RKO (cell line): ENCODE data around the gene ADGRL1.

Experiments
- DNase-seq: peaks from one replicate; pipeline ENCODE4 v3.0.0-alpha.2; 2016; ENCODE audit warnings: low spot score

The ADGRL1 gene

GRCh38 chr19:14139944-14140343 lies 66.0 kb downstream of the ADGRL1 start:
- no peak for DNase-seq

DNA sequence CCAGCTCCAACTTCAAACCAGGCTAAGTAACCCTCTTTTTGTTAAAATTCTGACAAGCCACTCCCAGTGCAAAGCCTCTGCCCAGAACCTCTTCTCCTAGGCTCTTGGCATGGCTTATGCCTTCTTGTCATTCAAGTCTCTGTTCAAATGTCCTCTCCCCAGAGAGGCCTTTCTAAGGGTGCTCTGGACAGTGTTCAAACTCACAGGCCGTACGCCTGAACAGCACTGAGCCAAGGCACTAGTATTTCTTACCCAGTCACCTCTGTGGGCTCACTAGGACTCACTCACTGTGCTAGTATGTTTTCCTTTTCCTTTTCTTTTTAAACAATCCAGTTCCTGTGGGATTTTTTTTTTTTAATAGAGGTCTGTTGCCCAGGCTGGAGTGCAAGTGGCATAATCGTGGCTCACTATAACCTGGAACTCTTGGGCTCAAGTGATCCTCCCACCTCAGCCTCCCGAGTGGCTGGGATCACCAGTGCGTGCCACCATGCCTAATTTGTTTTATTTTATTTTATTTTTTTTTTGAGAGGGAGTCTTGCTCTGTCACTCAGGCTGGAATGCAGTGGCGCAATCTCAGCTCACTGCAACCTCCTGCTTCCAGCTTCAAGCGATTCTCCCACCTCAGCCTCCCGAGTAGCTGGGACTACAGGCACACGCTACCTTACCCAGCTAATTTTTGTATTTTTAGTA lies 67.2 kb downstream of the ADGRL1 start:
- peak; percentile 19 for DNase-seq

- DNase-seq, result peak; percentile 99
These were observed 69.3 kb downstream of the ADGRL1 start, which contains the start of gene ASF1B for GRCh38 chr19:14136509-14137281. TSS of gene ASF1B (minus strand) at chr19:14136589. CDS start at chr19:14136456, 133 bp downstream.

DNA sequence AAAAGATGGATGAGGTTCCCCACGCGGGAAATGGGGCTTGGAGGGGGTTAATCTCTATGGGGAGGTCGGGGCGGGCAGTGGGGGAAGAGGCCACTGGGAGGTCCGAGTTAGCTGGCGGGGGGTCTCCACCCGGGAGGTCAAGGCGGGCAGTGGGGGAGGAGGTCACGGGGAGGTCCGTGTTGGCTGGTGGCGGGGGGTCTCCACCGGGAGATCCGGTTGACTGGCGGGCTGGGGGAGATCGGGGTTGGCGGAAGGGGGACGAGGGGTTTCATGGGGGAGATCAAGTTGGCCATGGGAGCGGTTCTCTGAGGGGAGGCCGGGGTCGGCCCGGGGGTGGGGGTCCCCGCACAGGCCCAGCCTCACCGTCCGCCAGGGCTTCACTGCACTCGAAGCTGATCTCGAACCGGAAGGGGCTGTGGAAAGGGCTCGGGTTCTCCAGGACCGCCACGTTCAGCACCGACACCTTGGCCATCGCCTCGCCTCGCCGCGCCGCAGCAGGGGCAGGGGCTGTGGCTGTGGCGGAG lies 69.9 kb downstream of the ADGRL1 start:
- no peak for DNase-seq

DNA sequence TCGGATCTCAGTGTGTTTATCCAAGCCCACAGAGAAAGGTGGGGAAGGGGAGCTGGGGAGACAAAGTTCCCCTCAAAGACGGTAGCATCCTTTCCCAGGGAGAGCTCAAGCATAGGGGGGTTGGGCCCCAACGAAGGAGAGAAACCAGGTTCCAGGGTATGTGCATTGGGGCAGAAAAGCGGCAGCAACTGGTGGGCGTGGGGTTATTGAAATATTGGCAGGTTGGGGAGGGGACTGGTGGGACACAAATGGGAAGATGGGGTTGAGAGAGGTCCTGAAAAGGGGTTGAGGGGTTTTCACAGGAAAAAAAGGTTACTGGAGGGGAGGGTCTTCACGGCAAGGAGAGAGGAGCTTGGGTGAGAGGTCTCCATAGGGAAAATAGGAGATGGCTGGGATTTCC lies 70.6 kb downstream of the ADGRL1 start:
- DNase-seq, result no peak

DNA sequence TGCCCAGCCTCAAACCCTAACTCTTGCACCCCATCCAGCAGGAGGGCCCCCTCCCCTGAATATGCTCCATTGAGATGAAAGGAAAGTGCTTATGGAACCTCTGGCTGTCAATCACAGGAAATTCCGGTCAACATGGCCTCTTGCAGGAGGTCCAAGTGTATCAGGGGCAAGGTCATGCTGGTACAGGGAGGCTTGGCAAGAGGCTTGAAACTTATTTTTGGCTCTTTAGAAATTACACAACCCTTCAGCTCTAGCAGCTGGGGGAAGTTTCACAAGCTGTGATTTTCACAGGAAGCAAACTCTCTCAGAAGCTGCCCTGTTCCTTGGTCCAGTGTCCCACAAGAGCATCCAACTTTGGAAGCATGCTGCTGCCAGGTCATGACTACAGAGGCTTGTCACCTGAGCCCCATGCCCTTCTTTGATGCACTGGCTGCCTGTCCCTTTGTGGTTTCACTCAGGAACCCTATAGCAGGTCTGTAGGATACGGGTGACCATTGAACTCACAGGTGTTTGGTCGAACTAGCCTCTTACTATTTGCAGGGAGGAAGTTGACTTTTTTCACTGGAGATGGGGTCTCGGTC lies 78.0 kb downstream of the ADGRL1 start:
- no peak for DNase-seq

DNA sequence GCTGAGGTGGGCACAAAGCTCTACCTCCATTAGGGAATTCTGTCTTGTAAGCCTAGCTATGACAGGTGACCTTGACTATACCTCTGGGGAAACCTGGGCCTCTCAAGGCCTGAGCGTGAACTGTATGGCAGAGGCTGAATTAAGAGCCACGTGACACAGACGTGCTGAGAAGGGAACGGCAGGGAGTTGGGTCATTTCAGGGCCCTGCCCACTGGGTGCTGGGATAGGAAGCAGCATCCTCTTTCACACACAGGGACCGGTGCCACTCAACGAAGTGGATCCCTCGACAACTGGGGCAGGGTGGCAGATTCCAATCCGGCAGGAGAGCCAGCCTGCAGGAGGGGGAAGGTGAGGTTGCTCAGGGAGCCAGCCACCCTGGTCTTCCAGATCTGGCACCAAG lies 78.8 kb downstream of the ADGRL1 start:
- DNase-seq, result no peak

DNA sequence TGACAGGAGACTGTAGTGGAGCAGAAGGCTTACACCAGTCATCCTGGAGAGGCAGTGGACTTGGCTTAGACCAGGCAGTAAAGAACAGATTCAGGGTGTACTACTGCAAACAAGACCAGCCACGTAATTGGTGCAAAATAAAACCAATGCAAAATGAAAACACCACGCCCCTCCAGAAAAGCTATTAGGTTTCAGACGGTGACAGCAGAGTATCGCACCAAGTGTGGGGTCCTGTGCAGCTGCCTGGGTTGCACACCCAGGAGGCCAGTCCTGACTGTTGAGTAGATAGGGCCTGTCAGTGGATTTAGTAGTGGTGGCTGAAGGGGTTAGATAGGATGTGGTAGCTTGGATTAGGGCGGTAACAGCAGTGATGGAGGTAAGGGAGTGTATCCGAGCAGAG lies 83.0 kb downstream of the ADGRL1 start:
- no peak for DNase-seq

DNA sequence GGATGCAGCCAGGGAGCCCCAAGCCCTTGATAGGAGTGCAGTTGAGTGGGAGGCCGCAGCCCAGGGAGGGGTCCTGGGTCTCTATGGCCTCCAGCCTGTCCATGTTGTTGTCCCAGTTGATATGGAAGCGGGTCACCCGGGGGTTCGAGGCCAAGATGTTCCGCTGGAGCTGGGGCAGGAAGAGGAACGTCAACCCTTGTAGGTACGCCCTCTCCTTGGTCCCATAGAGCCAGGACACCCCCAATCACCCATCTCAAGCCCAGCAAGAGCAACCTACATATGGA lies 85.5 kb downstream of the ADGRL1 start:
- no peak for DNase-seq

DNA sequence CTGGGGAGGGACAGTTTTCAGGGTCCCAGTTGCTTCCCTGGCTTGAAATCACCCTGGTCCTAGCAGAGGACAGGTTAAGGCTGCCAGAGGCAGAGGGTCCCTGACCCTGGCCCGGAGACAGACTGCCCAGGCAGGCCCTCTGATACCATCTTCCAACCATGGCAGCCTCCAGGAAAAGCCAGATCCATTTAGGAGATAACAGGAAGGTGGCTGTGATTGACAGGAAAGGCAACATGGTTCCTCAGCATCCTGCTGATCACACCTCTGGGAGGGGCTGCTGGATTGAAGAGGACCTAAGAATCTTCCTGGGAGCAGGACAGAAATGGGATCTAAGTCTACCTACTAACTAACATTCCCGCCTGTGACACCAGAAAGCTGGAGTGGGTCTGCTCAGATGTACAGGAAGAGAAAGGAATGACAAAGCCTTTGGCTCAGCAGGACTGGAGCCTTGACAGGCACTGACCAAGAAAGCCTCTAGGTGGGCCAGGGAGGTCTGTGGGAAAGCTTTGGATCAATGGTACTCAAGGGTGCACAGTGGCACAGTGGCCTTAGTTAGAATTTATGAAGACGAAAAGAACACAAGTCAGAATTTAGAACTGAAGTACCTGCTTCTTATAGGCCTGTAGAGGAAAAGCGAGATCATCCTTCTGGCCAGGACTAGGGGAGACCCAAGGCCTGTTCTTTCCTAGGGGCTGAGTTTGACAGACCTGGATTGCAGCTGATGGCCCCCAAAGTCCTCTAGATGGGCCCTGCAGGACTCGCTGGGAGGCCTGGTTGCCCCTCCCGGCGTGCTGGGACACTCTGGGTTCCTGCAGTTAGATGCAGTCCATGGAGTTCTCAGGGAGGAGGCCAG lies 86.1 kb downstream of the ADGRL1 start:
- no peak for DNase-seq

- DNase-seq, result no peak
These were observed 86.8 kb downstream of the ADGRL1 start for GRCh38 chr19:14119146-14119545.

DNA sequence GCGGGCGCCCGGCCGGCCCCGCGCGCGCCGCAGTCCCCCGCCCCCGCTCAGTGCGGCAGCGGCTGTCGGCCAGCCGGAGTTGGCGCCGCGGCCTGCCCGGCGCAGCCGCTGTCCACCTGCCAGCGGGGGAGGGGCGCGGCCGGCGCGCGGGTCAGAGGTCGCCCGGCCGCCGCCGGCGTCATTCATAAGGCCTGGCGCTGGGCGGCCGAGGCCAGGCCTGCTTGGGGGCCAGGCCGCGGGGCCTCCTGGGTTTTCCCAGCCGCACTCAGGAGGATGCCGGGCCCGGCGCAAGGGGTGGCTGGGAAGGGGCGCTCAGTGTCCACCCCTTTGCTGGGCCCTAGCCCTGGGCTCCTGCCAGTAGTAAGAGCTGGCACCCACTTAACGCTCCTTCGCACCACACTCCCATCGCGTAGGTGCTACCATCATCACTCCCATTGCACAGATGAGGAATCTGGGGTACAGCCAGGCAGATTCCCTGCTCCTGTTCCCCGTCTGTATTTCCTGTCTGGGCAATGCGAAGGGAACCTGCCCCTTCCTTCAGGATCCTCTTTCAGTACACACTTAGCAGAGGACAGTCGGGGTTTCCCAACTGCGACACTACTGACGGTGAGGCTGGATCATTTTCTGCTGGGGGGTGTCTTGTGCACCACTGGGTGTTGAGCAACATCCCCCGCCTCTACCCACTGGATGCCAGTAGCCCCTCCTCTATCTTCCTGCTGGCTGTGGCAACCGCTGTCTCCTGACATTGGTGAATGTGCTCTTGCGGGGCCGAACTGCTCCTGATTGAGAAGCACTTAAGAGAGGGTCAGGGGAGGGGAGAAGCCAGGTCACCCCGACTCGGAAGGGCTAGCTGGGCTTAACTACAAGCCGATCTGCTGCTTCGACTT lies 87.6 kb downstream of the ADGRL1 start:
- DNase-seq, result peak; percentile 69

DNA sequence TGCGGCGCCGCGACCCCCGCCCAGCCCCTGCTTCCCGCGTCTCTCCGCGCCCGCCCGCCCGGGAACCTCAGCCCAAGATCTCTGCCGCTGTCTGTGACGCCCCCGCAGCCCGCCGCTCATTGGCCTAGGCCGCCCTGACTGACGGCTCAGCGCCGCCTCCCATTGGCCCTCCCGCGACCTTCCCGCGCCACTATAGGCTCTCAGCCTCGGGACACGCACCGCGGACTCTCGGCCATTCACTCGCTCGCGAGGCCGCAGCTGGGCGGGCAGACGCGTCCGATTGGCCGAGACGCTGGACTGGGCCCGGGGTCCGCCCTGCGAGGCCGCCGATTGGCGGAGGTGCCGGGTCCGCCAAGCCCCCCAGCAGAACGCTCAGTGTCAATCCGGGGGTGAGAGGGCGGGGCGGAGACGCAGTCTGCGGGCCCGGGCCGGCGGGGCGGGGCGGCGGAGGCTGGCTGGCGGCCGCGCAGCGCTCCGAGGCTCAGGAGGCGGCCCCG lies 88.3 kb downstream of the ADGRL1 start, which contains the start of gene PRKACA:
Gene PRKACA, minus strand, starts transcription at position 95 of the 497 bp plus-strand sequence. CDS start 215 bp downstream, outside the sequence.
- DNase-seq, result peak; percentile 99

- DNase-seq, result no peak
These were observed 88.9 kb downstream of the ADGRL1 start for GRCh38 chr19:14116918-14117578.

DNA sequence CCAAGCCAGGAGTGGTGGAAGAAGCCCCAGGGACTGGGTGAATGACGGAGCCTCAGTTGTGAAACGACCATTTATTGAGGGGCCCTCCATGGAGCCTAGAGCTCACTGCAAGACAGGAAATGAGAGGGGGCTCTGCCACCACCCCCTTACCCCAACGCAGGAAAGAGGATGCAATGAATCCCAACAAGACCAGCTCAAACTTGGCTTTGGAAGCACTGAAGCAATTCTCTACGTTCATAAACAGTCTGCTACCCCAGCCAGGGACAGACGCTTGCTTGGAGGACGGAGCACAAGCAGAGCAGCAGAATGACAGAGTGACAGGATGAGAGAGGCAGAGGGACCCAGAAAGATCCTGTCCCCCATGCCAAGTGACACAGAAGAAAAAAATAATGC lies 89.4 kb downstream of the ADGRL1 start:
- no peak for DNase-seq

- DNase-seq, result no peak
These were observed 90.2 kb downstream of the ADGRL1 start for GRCh38 chr19:14115756-14116155.

GRCh38 chr19:14114854-14115253 lies 91.1 kb downstream of the ADGRL1 start:
- peak; percentile 55 for DNase-seq

DNA sequence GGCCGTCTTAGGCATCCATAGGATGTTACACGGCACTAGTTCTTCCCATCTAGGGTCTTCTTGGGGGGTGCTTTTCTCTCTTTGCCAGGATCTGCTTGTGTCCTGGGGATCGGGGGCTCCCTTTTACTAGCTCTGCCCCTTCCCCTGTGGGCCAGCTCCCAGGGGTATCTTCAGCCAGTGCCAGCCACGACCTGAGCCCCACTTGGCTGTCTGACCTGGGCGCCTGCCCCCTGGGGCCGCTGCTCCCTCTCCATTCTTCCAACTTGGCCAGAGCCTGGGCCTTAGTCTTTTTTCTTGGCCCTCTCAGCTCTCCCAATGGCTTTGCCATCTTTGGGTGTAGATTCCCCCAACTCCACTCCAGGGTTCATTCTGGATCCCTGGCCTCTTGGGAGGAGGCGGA lies 91.5 kb downstream of the ADGRL1 start:
- no peak for DNase-seq

GRCh38 chr19:14113762-14114414 lies 92.1 kb downstream of the ADGRL1 start:
- DNase-seq, result peak; percentile 33
